ENCODE data around the gene CCR6. TPM values are rescaled to one million over a fixed set of nuclear protein-coding genes. Genes with fewer than 3 reads are reported as not detected.
"Not testable (repeated sequence)": the region's sequence is repeated elsewhere in the genome, so short reads cannot be mapped to it uniquely, and the experiment has no call there.

Gene CCR6
- total RNA-seq, 1 experiment from 2014 or later, result not detected

DNA sequence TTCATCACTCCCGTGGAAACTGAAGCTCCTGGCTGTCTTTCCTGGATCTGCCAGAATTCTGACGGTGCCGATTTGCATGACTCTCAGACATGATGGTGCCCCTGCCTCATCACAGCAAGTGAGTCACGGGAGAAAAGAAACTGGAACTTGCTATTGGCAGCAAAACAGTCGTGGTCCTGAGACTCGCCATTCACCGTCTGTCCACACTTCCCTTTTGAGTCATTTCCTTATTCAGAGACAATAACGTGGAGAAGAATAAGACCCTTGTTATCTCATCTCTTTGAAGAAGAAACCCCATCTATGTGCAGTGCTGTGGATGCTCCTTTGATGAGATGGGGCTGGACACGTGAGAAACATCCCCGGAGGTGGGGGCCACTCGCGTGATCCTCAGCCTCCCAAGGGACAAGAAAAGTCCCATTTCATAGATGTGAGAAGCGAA is 30.6 kb downstream of the CCR6 start:
- peaks cover 5% of the 10 kb centered on the region; the same call in 1 of the 2 replicates for H3K27me3 ChIP-seq
- H3K9me3 ChIP-seq (replicated peaks), result no peaks in the 10 kb centered on the region; the same call in 1 of the 2 replicates
- no peaks in the 10 kb centered on the region for H3K36me3 ChIP-seq
- H3K4me3 ChIP-seq, result no peak overlapping the region
- H3K27ac ChIP-seq, result no peak overlapping the region
- no peak for DNase-seq
- H3K4me1 ChIP-seq, result no peaks in the 10 kb centered on the region

DNA sequence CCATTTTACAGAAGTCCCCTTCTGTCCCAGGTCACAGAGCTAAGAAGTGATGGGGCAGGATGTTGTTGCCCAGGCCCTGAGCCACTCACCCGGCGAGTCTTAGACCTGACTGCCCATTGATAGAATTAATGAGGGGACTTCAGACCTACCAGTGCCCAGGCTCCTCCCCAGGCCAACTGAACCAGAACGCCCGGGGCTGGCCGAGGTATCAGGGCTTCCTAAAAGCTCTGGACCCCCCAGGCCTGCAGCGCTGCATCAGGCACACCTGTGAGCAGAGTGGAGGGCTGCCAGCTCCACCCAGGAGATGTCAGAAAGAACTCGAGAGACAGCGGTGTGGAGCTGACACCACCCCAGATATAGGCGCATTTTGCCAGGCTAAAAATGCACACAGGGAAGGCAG is 31.4 kb downstream of the CCR6 start:
- Histone ChIP-seq H3K27ac (no peak overlapping the region), H3K9me3 (replicated peaks) (no peaks in the 10 kb centered on the region; the same call in 1 of the 2 replicates), H3K27me3 (peaks cover 6% of the 10 kb centered on the region; the same call in 1 of the 2 replicates), H3K4me1 (no peaks in the 10 kb centered on the region), H3K4me3 (no peak overlapping the region), H3K36me3 (no peaks in the 10 kb centered on the region)
- DNase-seq, result no peak

DNA sequence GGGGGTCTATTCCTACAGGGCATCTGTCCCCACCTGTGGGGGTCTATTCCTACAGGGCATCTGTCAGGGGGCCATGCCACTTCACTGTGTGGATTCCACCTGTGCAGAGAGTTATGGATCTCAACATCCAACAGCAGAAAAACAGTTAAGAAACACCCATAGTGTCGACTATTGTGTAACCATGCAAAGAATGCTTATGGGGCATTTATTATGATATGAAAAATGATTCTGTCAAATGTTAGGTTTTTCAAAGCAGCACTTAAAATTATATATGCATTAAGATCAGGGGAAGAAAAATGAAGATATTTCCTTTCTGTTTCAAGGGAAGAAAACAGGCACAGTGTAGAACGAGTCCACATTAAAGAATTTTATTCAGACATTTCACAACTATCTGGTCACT is 32.0 kb downstream of the CCR6 start:
- no peak overlapping the region for H3K4me3 ChIP-seq
- no peaks in the 10 kb centered on the region; the same call in 1 of the 2 replicates for H3K9me3 ChIP-seq (replicated peaks)
- H3K27ac ChIP-seq, result no peak overlapping the region
- no peaks in the 10 kb centered on the region for H3K4me1 ChIP-seq
- peaks cover 12% of the 10 kb centered on the region; the same call in 1 of the 2 replicates for H3K27me3 ChIP-seq
- no peaks in the 10 kb centered on the region for H3K36me3 ChIP-seq
- DNase-seq, result no peak

DNA sequence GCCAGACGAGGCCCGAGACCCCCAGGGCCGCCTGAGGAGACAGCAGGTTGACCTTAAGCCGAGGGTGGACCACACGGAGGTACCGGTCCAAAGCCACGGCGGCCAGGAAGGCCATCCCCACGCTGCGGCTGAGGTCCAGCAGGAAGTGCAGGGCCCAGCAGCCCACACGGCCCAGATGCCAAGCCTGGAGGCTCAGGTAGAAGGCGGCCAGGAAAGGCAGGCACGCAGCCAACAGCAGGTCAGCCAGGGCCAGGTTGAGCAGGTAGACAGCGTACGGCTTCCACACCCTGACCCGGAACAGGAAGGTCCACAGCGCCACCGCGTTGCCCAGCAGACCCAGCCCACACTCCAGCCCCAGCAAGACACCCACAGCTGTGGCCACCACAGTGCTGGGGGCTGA is 34.5 kb downstream of the CCR6 start:
- Histone ChIP-seq H3K4me1 (no peaks in the 10 kb centered on the region), H3K27ac (no peak overlapping the region), H3K4me3 (no peak overlapping the region), H3K27me3 (peaks cover 19% of the 10 kb centered on the region; the same call in 1 of the 2 replicates), H3K9me3 (replicated peaks) (no peaks in the 10 kb centered on the region; the same call in 1 of the 2 replicates), H3K36me3 (no peaks in the 10 kb centered on the region)
- DNase-seq, result no peak

DNA sequence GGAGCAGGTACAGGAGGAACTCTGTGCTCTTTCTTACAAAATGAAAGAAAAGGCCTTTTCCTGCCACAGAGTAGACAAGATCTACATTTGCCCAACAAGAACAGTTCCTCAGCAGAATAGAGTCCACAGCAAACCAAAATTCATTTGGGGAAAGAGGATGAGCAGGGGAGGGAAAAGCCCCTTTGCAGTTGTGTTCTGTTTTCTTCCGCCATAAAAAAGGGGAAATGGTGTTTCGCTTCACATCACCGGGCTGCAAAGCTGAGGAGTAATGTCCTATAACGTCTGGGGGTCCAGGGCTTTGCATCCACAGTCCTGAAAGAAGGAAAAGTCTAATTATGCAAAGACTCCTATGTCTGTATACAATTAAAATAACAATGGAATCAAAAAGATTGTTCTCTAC is 35.0 kb downstream of the CCR6 start, which contains the start of gene GPR31:
Gene GPR31 (minus strand): TSS at position 118 of the 400 bp plus-strand sequence. CDS start 149 bp downstream, outside the sequence.
- H3K27ac ChIP-seq, result no peak within 1 kb of the TSS
- H3K9me3 ChIP-seq (replicated peaks), result no peaks in the 10 kb centered on the region; the same call in 1 of the 2 replicates
- H3K4me3 ChIP-seq, result no peak within 1 kb of the TSS
- no peak for DNase-seq
- peaks cover 19% of the 10 kb centered on the region; the same call in 1 of the 2 replicates for H3K27me3 ChIP-seq
- H3K36me3 ChIP-seq, result no peaks in the 10 kb centered on the region
- H3K4me1 ChIP-seq, result no peaks in the 10 kb centered on the region

DNA sequence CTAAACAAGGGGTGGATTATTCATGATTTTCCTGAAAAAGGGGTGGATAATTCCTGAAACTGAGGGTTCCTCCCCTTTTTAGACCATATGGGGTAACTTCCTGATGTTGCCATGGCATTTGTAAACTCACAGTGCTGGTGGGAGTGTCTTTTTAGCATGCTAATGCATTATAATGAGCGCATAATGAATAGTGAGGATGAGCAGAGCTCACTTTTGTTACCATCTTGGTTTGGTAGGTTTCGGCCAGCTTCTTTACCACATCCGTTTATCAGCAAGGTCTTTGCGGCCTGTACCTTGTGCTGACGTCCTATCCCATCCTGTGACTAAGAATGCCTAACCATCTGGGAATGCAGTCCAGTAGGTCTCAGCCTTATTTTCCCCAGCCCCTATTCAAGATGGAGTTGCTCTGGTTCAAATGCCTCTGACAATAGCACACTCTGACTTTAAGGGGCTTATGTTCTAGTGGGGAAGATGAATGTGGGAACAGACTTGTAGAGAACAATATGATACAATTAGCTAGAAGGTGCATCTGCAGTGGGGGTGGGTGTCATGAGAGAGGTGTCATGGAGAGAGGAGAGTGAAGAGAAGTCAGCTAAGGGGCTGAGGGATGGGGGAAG is 39.1 kb downstream of the CCR6 start:
- H3K4me3 ChIP-seq, result no peak overlapping the region
- H3K27ac ChIP-seq, result no peak overlapping the region
- H3K4me1 ChIP-seq, result no peaks in the 10 kb centered on the region
- no peak for DNase-seq
- H3K27me3 ChIP-seq, result peaks cover 19% of the 10 kb centered on the region; the same call in 1 of the 2 replicates
- no peaks in the 10 kb centered on the region; the same call in 1 of the 2 replicates for H3K9me3 ChIP-seq (replicated peaks)
- H3K36me3 ChIP-seq, result no peaks in the 10 kb centered on the region

DNA sequence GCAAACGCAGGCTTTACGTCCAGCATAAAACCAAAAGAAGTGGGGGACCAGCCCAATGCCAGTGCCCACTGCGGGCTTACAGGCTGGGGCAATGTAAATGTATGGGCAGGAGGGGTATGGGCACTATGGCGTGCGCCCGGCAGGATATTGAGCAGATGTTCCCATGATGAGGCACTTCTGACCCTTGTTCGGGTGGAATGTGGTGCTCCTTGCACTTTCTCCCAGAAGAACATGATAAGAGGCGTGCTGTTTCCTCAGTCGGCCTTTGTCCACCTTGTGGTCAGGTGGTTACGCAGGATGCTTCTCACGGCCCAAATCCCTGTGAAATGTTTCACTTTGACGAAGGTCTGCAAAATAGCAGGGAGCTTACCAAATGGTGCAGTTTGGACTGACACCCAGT is 39.7 kb downstream of the CCR6 start:
- Histone ChIP-seq H3K4me1 (no peaks in the 10 kb centered on the region), H3K27me3 (peaks cover 19% of the 10 kb centered on the region; the same call in 1 of the 2 replicates), H3K36me3 (no peaks in the 10 kb centered on the region), H3K4me3 (no peak overlapping the region), H3K9me3 (replicated peaks) (no peaks in the 10 kb centered on the region; the same call in 1 of the 2 replicates), H3K27ac (no peak overlapping the region)
- no peak for DNase-seq

DNA sequence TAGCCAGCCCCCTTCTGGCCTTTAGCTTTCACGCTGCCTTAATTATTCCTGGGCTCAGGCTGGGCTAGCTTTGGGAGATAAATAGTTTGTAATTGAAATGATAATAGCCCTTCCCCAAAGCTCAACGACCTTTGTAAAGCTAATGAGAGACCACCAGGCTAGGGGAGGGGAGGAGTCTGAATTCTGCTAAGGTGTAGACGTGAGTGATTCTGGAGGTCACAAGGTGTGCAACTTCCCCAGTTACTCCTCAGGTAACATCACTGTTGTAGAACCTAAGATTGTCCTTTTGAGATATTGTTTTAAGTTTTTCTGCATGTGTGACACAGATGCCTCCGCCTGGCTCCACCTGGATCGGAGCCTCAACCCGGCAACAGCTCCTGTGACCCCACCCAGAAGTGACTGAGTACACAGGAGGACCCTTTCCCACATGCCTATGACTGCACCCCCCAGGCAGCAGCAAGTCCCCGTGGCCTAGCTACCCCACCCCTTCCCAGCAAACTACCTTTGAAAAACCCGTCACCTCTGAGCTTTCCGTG is 40.6 kb downstream of the CCR6 start:
- H3K27me3 ChIP-seq, result peaks cover 19% of the 10 kb centered on the region; the same call in 1 of the 2 replicates
- H3K36me3 ChIP-seq, result no peaks in the 10 kb centered on the region
- no peaks in the 10 kb centered on the region; the same call in 1 of the 2 replicates for H3K9me3 ChIP-seq (replicated peaks)
- H3K4me3 ChIP-seq, result no peak overlapping the region
- no peak for DNase-seq
- H3K27ac ChIP-seq, result no peak overlapping the region
- no peaks in the 10 kb centered on the region for H3K4me1 ChIP-seq

DNA sequence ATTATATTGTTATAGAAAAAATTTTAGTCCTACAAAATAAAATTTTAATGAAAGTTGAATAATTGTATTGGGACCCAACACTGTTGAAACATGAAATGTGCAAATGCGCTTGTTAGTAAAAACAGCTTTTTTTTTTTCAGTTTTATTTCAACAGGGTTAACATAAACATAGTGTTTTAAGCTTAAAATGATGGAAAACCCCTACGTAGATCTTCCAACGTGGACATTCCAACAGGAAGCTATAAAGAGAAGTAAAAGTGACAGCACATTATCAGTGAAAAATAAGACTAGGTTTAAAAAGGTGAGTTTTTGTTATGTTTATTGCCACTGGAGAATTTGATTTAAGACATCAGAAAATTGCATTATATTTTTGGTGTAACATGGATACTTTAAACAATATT is 41.4 kb downstream of the CCR6 start:
- no peak overlapping the region for H3K27ac ChIP-seq
- no peak for DNase-seq
- H3K4me1 ChIP-seq, result no peaks in the 10 kb centered on the region
- H3K36me3 ChIP-seq, result no peaks in the 10 kb centered on the region
- no peak overlapping the region for H3K4me3 ChIP-seq
- peaks cover 19% of the 10 kb centered on the region; the same call in 1 of the 2 replicates for H3K27me3 ChIP-seq
- H3K9me3 ChIP-seq (replicated peaks), result no peaks in the 10 kb centered on the region

DNA sequence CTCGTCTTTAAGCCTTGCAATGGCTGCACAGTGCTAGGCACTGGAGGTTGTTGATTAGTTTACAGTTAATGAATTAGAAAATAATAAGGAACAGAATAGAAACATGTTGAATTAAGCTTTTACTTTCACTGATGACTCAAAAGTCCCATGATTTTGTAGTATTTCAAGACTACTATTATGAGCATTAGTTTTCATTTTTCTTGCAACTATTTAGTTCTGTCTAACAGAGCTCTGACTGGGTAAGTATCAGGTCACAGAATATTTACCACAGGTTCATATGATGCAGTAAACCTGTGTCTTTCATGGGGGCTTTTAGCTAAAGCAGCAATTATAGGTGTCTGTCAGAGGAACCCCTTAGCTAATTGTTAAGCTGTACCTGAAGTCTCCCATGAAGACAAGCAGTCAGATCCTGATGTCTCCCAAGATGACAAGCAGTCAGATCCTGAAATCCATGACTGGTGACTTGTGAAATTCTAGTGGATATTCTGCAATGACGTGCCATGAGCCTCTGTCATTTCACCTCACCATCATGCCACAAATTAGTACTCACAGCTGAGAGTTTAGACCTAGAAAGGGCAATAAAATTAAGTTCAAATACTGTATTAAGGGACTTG is 43.1 kb downstream of the CCR6 start:
- Histone ChIP-seq H3K36me3 (no peaks in the 10 kb centered on the region), H3K27ac (no peak overlapping the region), H3K27me3 (peaks cover 6% of the 10 kb centered on the region; the same call in 1 of the 2 replicates), H3K9me3 (replicated peaks) (no peaks in the 10 kb centered on the region), H3K4me1 (no peaks in the 10 kb centered on the region), H3K4me3 (no peak overlapping the region)
- no peak for DNase-seq

DNA sequence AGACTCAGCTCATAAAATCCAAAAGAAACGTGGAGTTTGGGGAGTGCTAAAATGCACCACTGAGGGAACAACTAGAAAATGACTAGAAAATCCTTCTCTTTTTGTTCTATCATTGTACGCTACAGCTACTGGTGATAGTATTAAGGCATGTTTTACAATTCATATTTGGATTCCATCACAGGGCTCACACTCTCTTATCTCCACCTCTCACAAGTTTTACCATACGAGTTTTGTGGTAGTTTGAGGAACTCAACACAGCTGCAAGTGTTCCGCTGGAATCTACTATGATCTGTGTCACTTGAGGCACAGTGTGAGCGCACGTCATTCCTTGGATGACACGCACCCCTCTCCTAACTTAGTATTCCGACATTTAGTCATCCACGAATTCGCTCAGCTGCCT is 44.8 kb downstream of the CCR6 start:
- not testable (repeated sequence) for H3K27ac ChIP-seq; H3K4me3 ChIP-seq; H3K9me3 ChIP-seq (replicated peaks); DNase-seq; H3K27me3 ChIP-seq; H3K4me1 ChIP-seq; H3K36me3 ChIP-seq

DNA sequence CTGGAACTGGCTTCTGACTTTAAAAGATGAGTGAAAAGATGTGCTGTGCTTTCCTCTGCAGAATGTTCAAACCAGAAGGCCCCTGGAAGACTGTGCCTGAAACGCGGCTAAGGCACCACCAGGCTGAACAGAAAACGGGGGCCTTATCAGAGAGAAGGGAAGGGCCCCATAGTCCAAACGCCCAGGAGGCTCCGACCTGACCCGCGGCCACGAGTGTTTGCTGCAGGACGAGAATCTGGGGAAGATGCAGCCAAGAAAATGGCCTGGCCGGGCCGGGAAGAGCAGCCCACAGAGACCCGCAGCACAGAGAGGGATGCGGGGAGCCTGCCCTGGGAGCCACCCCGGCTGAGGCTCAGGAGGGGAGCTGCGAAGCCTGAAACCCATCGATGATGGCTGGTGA is 45.4 kb downstream of the CCR6 start:
- not testable (repeated sequence) for H3K4me3 ChIP-seq; H3K4me1 ChIP-seq; H3K27me3 ChIP-seq; H3K9me3 ChIP-seq (replicated peaks); H3K27ac ChIP-seq; H3K36me3 ChIP-seq; DNase-seq

DNA sequence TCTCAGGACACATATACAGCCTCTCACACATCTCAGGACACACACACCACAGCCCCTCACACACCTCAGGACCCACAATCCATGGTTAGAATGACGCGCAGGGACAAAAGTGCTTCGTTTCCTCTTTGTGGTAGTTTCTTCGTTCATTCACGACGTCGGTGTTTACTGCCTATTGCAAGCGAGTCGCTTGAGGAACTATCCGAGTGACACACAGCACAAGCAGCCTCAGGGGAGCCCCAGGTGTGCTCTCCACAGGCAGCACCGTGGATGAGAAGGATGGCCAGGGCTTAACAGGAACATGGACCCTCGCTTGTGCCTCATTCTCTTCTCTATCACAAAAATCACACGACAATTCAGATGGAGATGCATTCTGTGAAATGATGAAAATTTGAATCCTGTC is 47.0 kb downstream of the CCR6 start:
- DNase-seq, H3K36me3 ChIP-seq: not testable (repeated sequence)

DNA sequence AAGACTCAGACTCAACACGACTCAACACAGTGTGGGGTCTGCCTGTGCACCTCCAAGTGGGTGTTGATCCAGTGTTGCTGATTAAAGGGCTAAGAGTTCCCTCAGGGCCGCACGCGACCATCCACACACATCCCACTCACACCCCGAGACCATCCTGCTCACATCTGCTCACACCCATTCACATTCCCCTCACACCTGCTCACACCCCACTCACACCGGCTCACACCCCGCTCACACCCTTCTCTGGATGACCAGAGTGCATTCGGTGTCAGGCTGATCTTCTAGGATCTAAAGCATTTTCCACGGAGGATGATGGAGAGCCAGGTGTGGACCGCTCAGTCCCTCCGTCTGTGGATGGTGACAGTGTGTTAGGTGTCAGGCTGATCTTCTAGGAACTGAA is 48.4 kb downstream of the CCR6 start:
- not testable (repeated sequence) for H3K4me3 ChIP-seq; H3K27me3 ChIP-seq; H3K4me1 ChIP-seq; H3K9me3 ChIP-seq (replicated peaks); DNase-seq; H3K27ac ChIP-seq; H3K36me3 ChIP-seq

More for the DNA sequence above, 47.0 kb downstream of the CCR6 start:
- not testable (repeated sequence) for H3K27ac ChIP-seq; H3K27me3 ChIP-seq; H3K9me3 ChIP-seq (replicated peaks); H3K4me3 ChIP-seq; H3K4me1 ChIP-seq

DNA sequence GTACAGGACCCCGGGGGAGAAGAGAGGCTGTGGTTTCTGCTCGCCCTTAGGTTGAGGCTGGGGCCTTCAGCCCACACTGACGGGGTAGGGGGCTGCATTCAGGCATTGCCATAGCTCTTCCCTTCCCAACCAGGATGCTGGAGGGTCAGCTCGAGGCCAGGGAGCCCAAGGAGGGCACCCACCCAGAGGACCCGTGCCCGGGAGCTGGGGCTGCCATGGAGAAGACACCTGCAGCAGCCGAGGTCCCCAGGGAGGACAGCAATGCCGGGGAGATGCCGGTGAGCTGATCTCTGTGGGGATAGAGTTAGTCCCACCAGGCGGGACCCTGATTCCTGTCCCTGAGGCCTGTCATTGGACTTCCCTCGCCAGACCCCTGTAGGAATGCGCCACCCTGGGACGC is 49.1 kb downstream of the CCR6 start:
- not testable (repeated sequence) for H3K4me1 ChIP-seq; DNase-seq; H3K27me3 ChIP-seq; H3K4me3 ChIP-seq; H3K27ac ChIP-seq; H3K9me3 ChIP-seq (replicated peaks); H3K36me3 ChIP-seq

Data from SJCRH30 (cell line).